ENCODE results near the gene IGSF21. TPM values are rescaled to one million over a fixed set of nuclear protein-coding genes. Genes with fewer than 3 reads are reported as not detected.

The IGSF21 gene
- total RNA-seq, 1 donor from 2014 or later = not detected

GRCh38 chr1:18130356-18130755 lies 22.8 kb downstream of the IGSF21 start:
- Histone ChIP-seq H3K4me3 (ENCODE audit: low read depth, low read length) (no peak overlapping the region), H3K36me3 (ENCODE audit: control insufficient read depth, insufficient read depth, low read length) (no peaks in the 10 kb centered on the region), H3K27me3 (ENCODE audit: control insufficient read depth, insufficient read depth, low read length) (no peaks in the 10 kb centered on the region)
- FAIRE-seq = no peak
- no peak for TF ChIP-seq CTCF (IDR thresholded peaks at IDR 0.05; ENCODE audit: insufficient read depth, low read length, severe bottlenecking)
- DNase-seq (ENCODE audit: low read depth) = no peak

- FAIRE-seq (no peak), DNase-seq (ENCODE audit: low read depth) (no peak)
- TF ChIP-seq CTCF (IDR thresholded peaks at IDR 0.05; ENCODE audit: insufficient read depth, low read length, severe bottlenecking) = no peak
- H3K4me3 ChIP-seq (ENCODE audit: low read depth, low read length) = no peak overlapping the region
- H3K36me3 ChIP-seq (ENCODE audit: control insufficient read depth, insufficient read depth, low read length) = no peaks in the 10 kb centered on the region
- H3K27me3 ChIP-seq (ENCODE audit: control insufficient read depth, insufficient read depth, low read length) = no peaks in the 10 kb centered on the region
Measured at GRCh38 chr1:18132022-18132710, 24.6 kb downstream of the IGSF21 start.

GRCh38 chr1:18132711-18133541 lies 25.3 kb downstream of the IGSF21 start:
- no peak for FAIRE-seq
- H3K36me3 ChIP-seq (ENCODE audit: control insufficient read depth, insufficient read depth, low read length) = no peaks in the 10 kb centered on the region
- no peaks in the 10 kb centered on the region for H3K27me3 ChIP-seq (ENCODE audit: control insufficient read depth, insufficient read depth, low read length)
- no peak for DNase-seq (ENCODE audit: low read depth)
- H3K4me3 ChIP-seq (ENCODE audit: low read depth, low read length) = no peak overlapping the region
- no peak for TF ChIP-seq CTCF (IDR thresholded peaks at IDR 0.05; ENCODE audit: insufficient read depth, low read length, severe bottlenecking)

- no peak for TF ChIP-seq CTCF (IDR thresholded peaks at IDR 0.05; ENCODE audit: insufficient read depth, low read length, severe bottlenecking)
- Histone ChIP-seq H3K4me3 (ENCODE audit: low read depth, low read length) (no peak overlapping the region), H3K27me3 (ENCODE audit: control insufficient read depth, insufficient read depth, low read length) (no peaks in the 10 kb centered on the region), H3K36me3 (ENCODE audit: control insufficient read depth, insufficient read depth, low read length) (no peaks in the 10 kb centered on the region)
- DNase-seq (ENCODE audit: low read depth) = no peak
- FAIRE-seq = no peak
Measured at GRCh38 chr1:18134324-18135046, 26.9 kb downstream of the IGSF21 start.

- FAIRE-seq (no peak), DNase-seq (ENCODE audit: low read depth) (no peak)
- no peaks in the 10 kb centered on the region for H3K36me3 ChIP-seq (ENCODE audit: control insufficient read depth, insufficient read depth, low read length)
- no peak overlapping the region for H3K4me3 ChIP-seq (ENCODE audit: low read depth, low read length)
- no peaks in the 10 kb centered on the region for H3K27me3 ChIP-seq (ENCODE audit: control insufficient read depth, insufficient read depth, low read length)
- TF ChIP-seq CTCF (IDR thresholded peaks at IDR 0.05; ENCODE audit: insufficient read depth, low read length, severe bottlenecking) = no peak
Measured at GRCh38 chr1:18137759-18138345, 30.3 kb downstream of the IGSF21 start.
